ENCODE results near the gene CRAMP1. TPM values are rescaled to one million over a fixed set of nuclear protein-coding genes. Genes with fewer than 3 reads are reported as not detected.
A peak's percentile ranks its signal among the peaks of the same experiment; 100 is the strongest.

Gene CRAMP1
- total RNA-seq, 1 experiment from 2014 or later = 8.1 TPM

DNA sequence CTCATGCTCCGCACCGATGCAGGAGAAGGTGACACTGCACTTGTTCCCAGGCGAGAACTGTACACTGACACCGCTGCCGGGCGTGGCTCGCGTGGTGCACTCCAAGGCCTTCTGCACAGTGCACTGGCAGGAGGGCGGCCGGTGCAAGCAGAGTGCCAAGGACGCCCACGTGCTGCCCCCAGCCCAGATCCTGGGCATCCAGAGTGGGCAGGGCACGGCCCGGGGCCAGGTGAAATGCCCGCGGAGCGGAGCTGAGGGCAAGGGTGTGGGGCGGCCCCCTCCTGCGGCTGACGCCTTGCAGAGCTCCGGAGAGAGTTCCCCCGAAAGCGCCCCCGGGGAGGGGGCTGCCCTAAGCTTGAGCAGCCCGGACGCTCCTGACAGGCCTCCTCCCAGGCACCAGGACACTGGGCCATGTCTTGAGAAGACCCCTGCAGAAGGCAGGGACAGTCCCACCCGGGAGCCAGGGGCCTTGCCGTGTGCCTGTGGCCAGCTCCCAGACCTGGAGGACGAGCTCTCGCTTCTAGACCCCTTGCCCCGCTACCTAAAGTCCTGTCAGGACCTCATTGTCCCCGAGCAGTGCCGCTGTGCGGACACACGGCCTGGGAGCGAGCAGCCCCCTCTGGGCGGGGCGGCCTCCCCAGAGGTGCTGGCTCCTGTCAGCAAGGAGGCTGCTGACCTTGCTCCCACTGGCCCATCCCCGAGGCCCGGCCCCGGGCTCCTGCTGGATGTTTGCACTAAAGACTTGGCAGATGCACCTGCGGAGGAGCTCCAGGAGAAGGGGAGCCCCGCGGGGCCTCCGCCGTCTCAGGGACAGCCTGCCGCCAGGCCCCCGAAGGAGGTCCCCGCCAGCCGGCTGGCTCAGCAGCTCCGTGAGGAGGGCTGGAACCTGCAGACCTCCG, 44.0 kb downstream of the CRAMP1 start:
- no peak for DNase-seq (ENCODE audit: low spot score)

DNA sequence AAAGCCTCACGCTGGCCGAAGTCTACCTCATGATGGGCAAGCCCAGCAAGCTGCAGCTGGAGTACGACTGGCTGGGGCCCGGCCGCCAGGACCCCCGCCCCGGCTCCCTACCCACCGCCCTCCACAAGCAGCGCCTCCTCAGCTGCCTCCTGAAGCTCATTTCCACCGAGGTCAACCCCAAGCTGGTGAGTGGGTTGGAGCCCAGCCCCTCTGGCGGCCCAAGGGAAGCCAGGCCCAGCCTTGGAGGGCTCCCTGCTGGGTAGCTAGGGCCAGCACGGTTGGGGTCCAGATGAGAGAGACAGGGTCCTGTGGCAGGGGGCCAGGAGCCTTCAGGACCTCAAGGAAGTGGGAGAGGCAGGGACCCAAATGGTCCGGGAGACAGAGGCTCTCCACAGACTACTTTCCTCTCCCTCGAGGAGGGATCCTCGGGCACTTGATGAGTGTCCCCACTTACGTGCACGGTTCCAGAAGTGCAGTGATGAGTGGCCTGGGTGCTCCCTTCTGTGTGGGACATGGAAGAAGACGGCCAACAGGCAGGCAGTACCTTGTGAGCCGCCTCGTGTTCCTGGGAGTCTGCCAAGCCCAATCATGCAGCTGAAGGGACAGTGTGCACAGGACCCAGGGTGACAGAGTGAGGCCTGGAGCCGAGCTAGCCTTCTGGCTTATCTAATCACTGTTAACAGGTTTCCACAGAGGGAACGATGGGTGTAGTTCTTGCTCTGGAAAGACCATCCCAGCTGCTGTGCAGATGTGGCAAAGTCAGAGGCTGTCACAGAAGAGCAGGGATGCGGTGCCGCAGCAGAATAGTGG, 44.9 kb downstream of the CRAMP1 start:
- no peak for DNase-seq (ENCODE audit: low spot score)

GRCh38 chr16:1657841-1658240, 45.7 kb downstream of the CRAMP1 start:
- no peak for DNase-seq (ENCODE audit: low spot score)

DNA sequence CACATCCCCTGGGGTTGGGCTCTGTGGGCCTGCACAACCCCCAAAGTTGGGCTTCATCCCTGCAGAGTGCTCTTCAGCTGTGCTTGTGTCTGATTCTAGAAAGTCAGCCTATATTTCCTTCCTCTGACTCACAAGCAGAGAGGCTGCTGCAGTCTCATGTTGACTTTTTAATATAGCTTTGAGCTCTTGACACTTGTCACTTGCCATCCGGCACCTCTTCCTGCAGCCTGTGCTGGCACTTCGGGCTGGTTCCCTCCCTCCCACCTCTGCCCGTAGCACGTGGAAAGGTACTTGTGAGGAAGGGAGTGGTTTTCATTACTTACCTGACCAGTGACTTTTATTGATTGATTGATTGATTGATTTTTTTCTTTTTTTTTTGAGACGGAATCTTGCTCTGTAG, 46.9 kb downstream of the CRAMP1 start:
- DNase-seq (ENCODE audit: low spot score) = no peak

GRCh38 chr16:1661826-1662225, 49.7 kb downstream of the CRAMP1 start:
- DNase-seq (ENCODE audit: low spot score) = no peak

- DNase-seq (ENCODE audit: low spot score) = no peak
Observed at GRCh38 chr16:1662543-1662942, 50.4 kb downstream of the CRAMP1 start.

DNA sequence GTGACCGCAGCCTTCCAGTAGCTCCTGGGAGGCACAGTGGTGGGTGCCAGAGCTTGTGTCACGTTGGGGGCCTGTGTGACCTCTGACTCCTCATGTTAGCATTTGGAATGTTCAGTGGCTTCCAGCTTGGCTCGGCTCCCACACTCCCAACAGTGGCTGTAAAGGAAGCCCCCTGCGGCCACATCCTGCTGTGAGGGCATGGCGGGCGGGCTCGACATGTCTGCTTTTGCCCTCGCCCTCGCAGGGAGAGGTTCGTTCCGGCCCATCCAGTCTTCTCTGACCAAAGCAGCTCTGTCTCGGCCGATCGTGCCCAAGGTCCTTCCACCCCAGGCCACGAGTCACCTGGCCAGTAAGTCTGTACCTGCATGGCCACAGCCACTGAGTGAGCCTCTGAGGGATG, 53.7 kb downstream of the CRAMP1 start:
- DNase-seq (ENCODE audit: low spot score) = no peak

- DNase-seq (ENCODE audit: low spot score) = no peak
Observed at GRCh38 chr16:1666316-1666715, 54.2 kb downstream of the CRAMP1 start.

DNA sequence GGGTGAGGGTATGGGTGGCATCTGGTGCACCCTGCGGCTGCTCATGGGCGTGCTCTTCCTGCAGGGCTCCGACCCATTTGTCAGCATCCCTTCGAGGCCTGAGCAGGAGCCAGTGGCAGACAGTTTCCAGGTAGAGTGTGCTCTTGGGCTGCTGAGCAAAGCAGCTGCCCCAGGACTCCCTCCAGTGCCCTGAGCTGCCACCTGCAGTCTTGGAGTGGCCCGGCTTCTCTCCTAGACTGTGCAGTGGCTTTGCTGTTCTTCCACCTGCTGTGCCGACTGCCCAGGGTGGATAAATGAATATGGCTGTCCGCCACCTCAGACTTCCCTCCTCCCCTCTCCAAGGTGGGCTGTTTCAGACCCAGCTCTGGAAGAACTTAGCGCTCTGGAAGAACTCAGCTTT, 55.1 kb downstream of the CRAMP1 start:
- no peak for DNase-seq (ENCODE audit: low spot score)

GRCh38 chr16:1667916-1668315, 55.8 kb downstream of the CRAMP1 start:
- DNase-seq (ENCODE audit: low spot score) = no peak

DNA sequence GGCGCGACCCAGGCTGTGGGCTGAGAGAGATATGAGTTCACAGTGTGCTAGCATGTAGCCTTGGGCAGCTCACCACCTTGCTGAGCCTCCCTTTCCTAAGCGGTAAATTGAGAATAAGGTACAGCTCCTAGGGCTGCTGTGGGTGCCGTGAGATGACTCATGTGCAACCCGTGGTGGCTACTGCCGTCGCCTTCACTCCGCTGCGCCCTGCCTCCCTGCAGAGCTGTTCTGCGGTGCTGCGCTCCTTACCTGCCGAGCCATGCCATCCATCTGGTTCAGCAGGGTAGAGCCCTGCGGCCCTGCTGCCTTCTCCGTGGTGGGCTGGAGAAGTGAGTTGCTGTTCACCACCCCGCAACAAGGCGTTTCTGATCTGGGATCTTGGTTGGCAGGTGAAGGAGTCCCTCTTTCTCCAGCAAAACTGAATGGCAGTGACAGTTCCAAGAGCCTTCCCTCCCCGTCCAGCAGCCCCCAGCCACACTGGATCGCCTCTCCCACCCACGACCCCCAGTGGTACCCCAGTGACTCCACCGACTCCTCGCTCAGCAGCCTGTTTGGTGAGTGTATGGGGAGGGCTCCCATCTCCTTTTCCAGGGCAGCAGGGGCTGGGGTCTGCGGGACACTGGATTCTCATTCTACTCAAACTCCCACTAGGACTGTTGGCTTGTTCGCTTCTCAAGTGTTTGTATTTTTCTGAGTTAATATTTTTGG, 56.6 kb downstream of the CRAMP1 start:
- DNase-seq (ENCODE audit: low spot score) = no peak

DNA sequence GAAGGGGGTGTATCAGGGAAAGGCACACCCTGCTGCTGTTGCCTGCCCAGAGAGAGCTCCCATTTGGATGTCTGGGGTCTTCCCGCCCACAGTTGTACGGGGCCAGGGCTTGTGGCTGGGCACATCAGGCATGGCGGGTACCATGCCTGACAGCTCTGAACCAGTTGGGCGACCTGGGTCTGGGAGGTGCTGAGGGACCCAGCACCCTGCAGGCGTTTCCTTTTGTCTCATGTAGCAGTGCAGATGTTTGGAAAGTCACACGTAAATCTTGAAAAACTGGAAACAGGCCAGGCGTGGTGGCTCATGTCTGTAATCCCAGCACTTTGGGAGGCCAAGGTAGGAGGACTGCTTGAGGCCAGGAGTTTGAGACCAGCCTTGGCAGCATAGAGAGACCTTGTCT, 57.5 kb downstream of the CRAMP1 start:
- DNase-seq (ENCODE audit: low spot score) = no peak

DNA sequence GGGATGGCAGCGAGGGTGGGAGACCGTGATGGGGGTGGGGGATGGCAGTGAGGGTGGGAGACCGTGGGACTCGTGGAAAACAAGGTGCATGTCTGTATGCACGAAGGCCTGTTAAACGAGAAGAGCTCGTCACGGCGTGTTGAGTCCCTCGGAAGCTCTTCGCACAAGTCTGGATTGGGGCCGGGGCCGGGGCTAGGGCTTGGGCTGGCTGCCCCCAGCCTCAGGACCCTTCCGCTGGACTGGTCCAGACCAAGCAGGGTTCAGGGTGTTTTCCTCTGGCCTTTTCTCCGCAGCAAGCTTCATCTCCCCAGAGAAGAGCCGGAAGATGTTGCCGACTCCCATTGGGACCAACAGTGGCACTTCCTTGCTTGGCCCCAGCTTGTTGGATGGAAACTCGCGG, 58.2 kb downstream of the CRAMP1 start:
- DNase-seq (ENCODE audit: low spot score) = no peak

DNA sequence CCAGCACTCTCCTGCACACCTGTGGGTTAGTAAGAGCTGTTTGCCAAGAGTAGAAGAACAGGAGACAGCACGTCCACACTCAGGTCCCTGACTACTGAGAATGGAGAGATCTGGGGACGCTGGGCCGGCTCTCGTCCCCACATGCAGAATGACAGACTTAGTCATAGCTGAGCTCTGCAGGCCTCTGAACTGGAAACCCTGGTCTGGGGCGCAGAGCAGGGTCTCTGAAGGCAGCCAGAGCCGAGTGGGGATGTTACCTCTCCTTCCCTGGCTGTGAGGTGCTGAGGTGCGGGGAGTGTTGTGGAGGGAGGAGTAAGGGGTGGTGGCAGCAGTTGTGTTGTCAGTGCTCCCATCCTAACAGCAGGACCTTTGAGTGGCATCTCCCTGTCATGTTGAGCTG, 58.7 kb downstream of the CRAMP1 start:
- DNase-seq (ENCODE audit: low spot score) = no peak

DNA sequence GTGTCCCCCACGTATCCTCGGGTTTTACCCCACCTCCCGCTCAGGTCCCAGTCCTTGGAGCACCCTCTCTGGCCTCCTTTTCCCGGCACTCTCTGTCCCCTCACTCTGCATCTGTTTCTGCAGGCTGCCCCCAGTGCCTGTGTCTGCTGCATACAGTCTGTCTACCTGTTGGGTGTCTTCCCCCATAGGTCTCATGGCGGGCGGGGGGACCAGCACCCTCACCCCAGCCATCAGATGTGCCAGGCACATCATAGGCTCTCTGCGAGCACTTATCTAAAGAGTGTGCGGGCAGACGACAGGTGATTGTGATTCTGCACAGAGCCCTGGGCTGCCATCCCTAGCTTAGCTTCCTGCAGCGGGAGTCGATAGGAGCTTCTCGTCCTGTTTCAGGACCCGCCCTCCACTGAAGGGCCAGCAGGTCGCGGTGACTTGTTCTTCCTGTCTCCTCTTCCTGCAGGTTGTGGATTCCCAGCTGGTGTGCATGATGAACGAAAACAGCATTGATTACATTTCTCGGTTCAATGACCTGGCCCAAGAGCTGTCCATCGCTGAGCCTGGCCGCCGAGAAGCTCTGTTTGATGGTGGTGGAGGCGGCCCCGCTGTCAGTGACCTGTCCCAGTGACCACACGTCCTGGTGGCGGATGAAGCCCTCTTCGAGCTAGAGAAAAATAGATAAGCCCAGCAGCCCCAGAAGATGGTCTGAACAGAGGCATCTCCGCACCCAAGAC, 61.4 kb downstream of the CRAMP1 start:
- no peak for DNase-seq (ENCODE audit: low spot score)

GRCh38 chr16:1674306-1674705, 62.1 kb downstream of the CRAMP1 start:
- DNase-seq (ENCODE audit: low spot score) = peak; percentile 21

GRCh38 chr16:1674751-1675664, 62.8 kb downstream of the CRAMP1 start:
- DNase-seq (ENCODE audit: low spot score) = peak; percentile 76

DNA sequence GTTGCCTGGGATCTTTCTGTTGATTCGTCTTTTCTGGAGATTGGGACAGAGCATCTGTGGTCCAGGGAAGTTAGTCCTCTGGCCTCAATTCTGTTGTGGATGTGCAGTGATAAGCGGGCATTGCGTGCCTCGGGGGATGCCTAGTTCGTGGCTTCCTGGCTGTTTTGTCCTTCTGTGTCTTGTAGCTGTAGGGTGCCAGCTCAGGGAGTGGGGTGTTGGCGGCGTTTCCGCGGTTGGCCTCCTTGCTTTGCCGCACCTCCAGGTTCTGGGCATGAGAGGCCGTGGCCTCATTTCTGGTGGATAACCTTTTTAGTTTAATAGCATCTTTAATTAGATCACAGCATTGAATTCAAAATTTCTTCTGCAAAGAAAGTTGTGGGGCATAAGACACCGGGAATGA, 64.5 kb downstream of the CRAMP1 start:
- DNase-seq (ENCODE audit: low spot score) = no peak

GRCh38 chr16:1677339-1677738, 65.2 kb downstream of the CRAMP1 start:
- DNase-seq (ENCODE audit: low spot score) = no peak

GRCh38 chr16:1677942-1678499, 65.9 kb downstream of the CRAMP1 start, which contains the start of gene JPT2:
Gene JPT2 (plus strand): TSS chr16:1678279. CDS start chr16:1678313, 34 bp downstream.
- DNase-seq (ENCODE audit: low spot score) = peak; percentile 90
